Suprapubic skin (tissue), 4 donors: Measurements from ENCODE around the gene GGCT.

ENCODE experiments used
- CTCF ChIP-seq, 2 donors: fragments of 200-600 bp in 1 of 2; fragments of 450-650 bp in 1 of 2; sonication (generic) in 1 of 2; IDR thresholded peaks; one replicate each; pipeline ENCODE4 v1.5.1; 2016 to 2019; ENCODE audit warnings: antibody characterized with exemption in 2 of 2, mild to moderate bottlenecking in 1 of 2, moderate library complexity in 1 of 2
- EP300 ChIP-seq: sonication (generic); formaldehyde crosslinking; IDR thresholded peaks from one replicate; pipeline ENCODE4 v1.6.1; 2017; ENCODE audit warnings: antibody characterized with exemption
- POLR2A ChIP-seq, 2 donors: fragments of 450-650 bp; IDR thresholded peaks; one replicate each; pipeline ENCODE4 v1.6.1; 2017; ENCODE audit warnings: antibody characterized with exemption in 2 of 2, mild to moderate bottlenecking in 2 of 2, moderate library complexity in 2 of 2
- POLR2AphosphoS5 ChIP-seq, 3 donors: sonication (generic); formaldehyde crosslinking; IDR thresholded peaks; one replicate each; pipeline ENCODE4 v1.6.1; 2017; ENCODE audit warnings: antibody characterized with exemption in 3 of 3

- TF ChIP-seq POLR2A (IDR thresholded peaks at IDR 0.05) (no peak), CTCF (IDR thresholded peaks at IDR 0.05) (no peak), POLR2AphosphoS5 (IDR thresholded peaks at IDR 0.05) (no peak), EP300 (no peak)
Measured at GRCh38 chr7:30485667-30486066, 19.0 kb downstream of the GGCT start.
